HFF-Myc (cell line): ENCODE results near the gene NUDT3.
A peak's percentile ranks its signal among the peaks of the same experiment; 100 is the strongest.
"Not testable (repeated sequence)": the region's sequence is repeated elsewhere in the genome, so short reads cannot be mapped to it uniquely, and the experiment has no call there.

Experiments used
- DNase-seq: peaks from one replicate; pipeline ENCODE4 v3.0.0-alpha.2; 2011; ENCODE audit warnings: low read depth; ENCODE audit errors: extremely low read depth
- H3K4me3 ChIP-seq: replicated peaks from 2 replicates; pipeline ENCODE4 v1.5.1; 2011; ENCODE audit warnings: low read depth, mild to moderate bottlenecking, control low read depth, low read length
- TF ChIP-seq, protein P1 (sequence below): IDR thresholded peaks from 2 replicates; pipeline ENCODE4 v1.5.1; 2012; ENCODE audit warnings: mild to moderate bottlenecking, low read depth, low read length, control low read depth; ENCODE audit errors: missing control alignments

NUDT3 gene

DNA sequence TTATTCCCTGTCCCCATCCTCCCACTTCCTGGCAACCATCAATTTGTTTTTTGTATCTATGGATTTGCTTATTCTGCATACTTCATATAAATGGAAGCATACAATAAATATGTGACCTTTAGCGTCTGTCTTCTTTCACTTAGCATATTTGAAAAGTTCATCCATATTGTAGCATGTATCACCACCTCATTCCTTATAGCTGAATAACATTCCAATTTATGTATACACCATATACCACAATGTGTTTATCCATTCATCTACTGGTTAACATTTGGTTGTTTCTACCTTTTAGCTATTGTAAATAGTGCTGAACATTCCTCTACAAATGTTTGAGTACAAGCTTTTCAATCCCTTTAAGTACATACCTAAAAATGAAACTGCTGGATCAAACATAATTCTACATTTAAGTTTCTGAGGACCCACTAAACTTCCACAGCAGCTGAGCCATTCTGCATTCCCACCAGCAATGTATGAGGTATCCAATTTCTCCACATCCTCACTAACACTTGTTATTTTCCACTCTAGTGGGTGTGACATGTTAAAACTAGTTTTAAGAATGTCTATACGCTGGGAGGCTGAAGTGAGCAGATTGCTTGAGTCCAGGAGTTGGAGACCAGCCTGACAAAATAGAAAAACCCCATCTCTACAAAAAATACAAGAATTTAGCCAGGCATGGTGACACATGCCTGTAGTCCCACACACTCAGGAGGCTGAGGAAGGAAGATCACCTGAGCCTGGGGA, 32.9 kb downstream of the NUDT3 start:
- no peak for DNase-seq

DNA sequence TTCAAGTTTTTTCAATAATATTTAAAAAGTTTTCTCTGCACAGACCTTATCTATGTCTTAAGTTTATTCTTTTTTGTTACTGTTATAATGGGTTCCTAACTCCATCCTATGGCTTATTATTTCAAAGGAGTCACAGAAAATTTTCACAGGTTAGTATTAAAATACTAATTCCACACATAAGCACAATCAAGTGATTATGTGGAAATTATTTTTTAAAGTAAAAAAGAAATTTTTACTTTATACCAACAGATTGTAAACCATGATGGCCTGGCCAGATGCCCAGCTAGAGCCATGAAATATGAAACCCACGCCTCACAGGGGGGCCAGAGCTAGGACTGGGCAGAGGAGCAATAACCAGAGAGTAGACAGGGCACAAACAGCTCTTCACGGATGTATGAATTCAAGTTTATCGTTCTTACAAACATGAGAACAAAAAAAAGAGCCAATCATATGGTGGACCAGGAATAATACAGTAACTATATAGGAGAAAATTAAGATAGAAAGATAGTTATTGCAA, 34.0 kb downstream of the NUDT3 start:
- H3K4me3 ChIP-seq: no peak overlapping the region
- DNase-seq: peak; percentile 43
- TF ChIP-seq, protein P1, sequence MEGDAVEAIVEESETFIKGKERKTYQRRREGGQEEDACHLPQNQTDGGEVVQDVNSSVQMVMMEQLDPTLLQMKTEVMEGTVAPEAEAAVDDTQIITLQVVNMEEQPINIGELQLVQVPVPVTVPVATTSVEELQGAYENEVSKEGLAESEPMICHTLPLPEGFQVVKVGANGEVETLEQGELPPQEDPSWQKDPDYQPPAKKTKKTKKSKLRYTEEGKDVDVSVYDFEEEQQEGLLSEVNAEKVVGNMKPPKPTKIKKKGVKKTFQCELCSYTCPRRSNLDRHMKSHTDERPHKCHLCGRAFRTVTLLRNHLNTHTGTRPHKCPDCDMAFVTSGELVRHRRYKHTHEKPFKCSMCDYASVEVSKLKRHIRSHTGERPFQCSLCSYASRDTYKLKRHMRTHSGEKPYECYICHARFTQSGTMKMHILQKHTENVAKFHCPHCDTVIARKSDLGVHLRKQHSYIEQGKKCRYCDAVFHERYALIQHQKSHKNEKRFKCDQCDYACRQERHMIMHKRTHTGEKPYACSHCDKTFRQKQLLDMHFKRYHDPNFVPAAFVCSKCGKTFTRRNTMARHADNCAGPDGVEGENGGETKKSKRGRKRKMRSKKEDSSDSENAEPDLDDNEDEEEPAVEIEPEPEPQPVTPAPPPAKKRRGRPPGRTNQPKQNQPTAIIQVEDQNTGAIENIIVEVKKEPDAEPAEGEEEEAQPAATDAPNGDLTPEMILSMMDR: no peak

More for the DNA sequence above, 32.9 kb downstream of the NUDT3 start:
- no peak overlapping the region for H3K4me3 ChIP-seq
- TF ChIP-seq, protein P1: no peak

DNA sequence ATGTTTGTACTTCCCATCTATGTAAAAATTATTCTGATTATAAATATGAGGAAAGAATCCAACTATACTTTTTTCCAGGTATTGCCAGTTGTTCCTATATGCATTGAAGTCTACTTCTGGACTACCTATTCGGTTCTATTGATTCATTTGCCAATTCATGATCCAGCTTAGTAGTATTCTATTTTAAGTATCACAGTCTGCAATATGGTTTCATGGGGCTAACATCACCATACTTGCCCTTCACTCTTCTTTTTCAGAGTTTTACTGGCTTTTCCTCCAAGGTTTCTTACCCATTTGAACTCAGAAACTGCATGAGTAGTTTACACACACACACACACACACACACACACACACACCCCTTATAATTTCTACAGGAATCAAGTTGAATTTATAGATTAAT, 34.5 kb downstream of the NUDT3 start:
- TF ChIP-seq, protein P1: no peak
- no peak overlapping the region for H3K4me3 ChIP-seq
- DNase-seq: no peak

DNA sequence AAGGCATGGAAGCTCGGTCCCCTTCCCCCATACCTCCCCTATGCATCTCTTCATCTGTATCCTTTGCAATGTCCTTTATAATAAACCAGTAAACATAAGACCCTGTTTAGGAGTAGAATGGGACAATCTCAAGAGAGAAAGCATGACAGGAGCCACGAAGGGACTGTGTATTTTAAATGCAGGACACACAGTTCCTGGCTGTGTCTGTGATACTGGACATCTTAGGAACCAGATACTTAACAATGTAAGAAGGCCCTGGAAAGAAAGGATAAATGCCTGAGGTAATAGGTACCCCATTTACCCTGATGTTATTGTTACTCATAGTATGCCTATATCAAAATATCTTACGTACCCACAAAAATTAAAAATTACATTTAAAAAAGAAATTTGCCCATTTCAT, 36.6 kb downstream of the NUDT3 start:
- TF ChIP-seq, protein P1: no peak
- H3K4me3 ChIP-seq: no peak overlapping the region
- no peak for DNase-seq

DNA sequence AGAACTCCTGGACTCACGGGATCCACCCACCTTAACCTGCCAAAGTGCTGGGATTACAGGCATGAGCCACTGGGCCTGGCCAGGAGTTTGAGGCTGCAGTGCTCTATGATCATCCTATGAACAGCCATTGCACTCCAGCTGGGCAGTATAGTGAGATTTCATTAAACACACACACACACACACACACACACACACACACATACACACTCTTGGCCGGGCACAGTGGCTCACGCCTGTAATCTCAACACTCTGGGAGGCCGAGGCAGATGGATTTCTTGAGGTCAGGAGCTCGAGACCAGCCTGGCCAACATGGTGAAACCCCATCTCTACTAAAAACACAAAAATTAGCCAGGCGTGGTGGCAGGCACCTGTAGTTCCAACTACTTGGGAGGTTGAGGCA, 38.2 kb downstream of the NUDT3 start:
- DNase-seq: not testable (repeated sequence)

DNA sequence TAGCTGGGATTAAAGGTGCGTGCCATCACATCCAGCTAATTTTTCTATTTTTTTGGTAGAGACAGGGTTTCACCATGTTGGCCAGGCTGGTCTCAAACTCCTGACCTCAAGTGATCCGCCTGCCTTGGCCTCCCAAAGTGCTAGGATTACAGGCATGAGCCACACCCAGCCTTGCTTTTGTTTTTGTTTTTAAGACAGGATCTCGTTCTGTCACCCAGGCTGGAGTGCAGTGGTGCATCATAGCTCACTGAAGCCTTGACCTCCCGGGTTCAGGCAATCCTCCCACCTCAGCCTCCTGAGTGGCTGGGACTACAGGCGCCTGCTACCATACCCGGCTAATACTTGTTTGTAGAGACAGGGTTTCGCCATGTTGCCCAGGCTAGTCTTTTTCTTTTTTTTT, 38.9 kb downstream of the NUDT3 start:
- DNase-seq, H3K4me3 ChIP-seq: not testable (repeated sequence)

More for the DNA sequence above, 38.2 kb downstream of the NUDT3 start:
- H3K4me3 ChIP-seq: not testable (repeated sequence)

DNA sequence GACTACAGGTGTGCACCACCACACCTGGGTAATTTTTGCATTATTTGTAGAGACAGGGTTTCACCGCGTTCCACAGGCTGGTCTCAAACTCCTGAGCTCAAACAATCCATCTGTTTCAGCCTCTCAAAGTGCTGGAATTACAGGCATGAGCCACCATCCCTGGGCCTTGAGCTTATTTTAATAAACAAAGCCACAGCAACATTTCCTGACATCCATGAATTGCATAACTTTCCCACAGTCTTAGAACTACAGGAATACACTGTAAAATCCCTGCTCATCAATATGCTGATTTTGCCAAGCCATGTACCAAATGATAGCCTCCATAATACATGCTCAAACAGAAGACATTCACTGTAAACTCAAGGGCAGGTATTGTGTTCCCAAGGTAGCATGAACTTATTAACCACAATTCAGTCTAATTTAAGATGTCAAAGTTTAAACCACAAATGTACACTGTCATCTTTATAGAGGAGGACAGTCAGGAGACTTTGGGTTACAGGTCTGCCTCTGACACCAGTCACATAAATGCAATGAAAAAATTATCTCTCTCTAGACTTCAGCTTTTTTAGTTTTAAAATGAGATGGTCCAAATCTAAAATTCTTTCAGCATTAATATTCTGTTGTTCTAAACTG, 40.0 kb downstream of the NUDT3 start:
- H3K4me3 ChIP-seq: no peak overlapping the region
- no peak for DNase-seq
- TF ChIP-seq, protein P1: no peak

DNA sequence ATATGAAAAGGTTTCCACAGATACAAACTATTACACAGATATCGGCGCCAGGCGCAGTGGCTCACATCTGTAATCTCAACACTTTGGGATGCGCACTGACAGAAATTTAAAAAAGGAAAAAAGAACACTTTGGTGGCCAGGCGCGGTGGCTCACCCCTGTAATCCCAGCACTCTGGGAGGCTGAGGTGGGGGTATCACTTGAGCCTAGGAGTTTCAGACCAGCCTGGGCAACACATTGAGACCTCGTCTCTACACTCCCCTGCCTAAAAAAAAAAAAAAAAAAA, 41.6 kb downstream of the NUDT3 start:
- DNase-seq: no peak
- no peak overlapping the region for H3K4me3 ChIP-seq
- TF ChIP-seq, protein P1: no peak
